ENCODE data around the gene C1orf216.

- TF ChIP-seq EZH2 (IDR thresholded peaks at IDR 0.05; ENCODE audit: low read length, unreplicated experiment): no peak
- TF ChIP-seq CTCF (conservative IDR thresholded peaks at IDR 0.05; ENCODE audit: low read depth, low read length): no peak
- TF ChIP-seq EZH2phosphoT487 (IDR thresholded peaks at IDR 0.05; ENCODE audit: borderline replicate concordance, low read length): no peak
Measured at GRCh38 chr1:35725596-35725995, 6.9 kb upstream of the C1orf216 start.
